H9 (cell line): ENCODE measurements around the gene DIAPH3. TPM values are rescaled to one million over a fixed set of nuclear protein-coding genes. Genes with fewer than 3 reads are reported as not detected.

Source experiments
- DNase-seq: peaks from one replicate; pipeline ENCODE4 v3.0.0-alpha.2; 2017
- H2AFZ ChIP-seq: one replicate; pipeline ENCODE4 v1.6.1; 2013; ENCODE audit warnings: mild to moderate bottlenecking, low read length, control low read depth, moderate library complexity
- H2AK5ac ChIP-seq: 2 replicates; pipeline ENCODE4 v1.6.1; 2013; ENCODE audit warnings: low read length, control low read depth, mixed read lengths; ENCODE audit not compliant: insufficient read length
- H2BK120ac ChIP-seq: one replicate; pipeline ENCODE4 v1.6.1; 2013; ENCODE audit warnings: low read depth, mild to moderate bottlenecking, low read length, control low read depth, inconsistent platforms; ENCODE audit not compliant: poor library complexity, severe bottlenecking
- H2BK12ac ChIP-seq: 2 replicates; pipeline ENCODE4 v1.6.1; 2013; ENCODE audit warnings: low read length, control low read depth, mixed read lengths, low read depth; ENCODE audit not compliant: insufficient read length
- H2BK15ac ChIP-seq: 2 replicates; pipeline ENCODE4 v1.6.1; 2013; ENCODE audit warnings: low read depth, low read length, control low read depth
- H2BK20ac ChIP-seq: one replicate; pipeline ENCODE4 v1.6.1; 2013; ENCODE audit warnings: low read depth, mild to moderate bottlenecking, low read length, control low read depth, inconsistent platforms; ENCODE audit not compliant: poor library complexity, severe bottlenecking
- H2BK5ac ChIP-seq: 2 replicates; pipeline ENCODE4 v1.6.1; 2013; ENCODE audit warnings: low read length, control low read depth, mixed read lengths; ENCODE audit not compliant: insufficient read length
- H3K14ac ChIP-seq: 2 replicates; pipeline ENCODE4 v1.6.1; 2013; ENCODE audit warnings: low read length, control low read depth; ENCODE audit not compliant: insufficient read depth
- H3K18ac ChIP-seq: 2 replicates; pipeline ENCODE4 v1.6.1; 2013; ENCODE audit warnings: low read depth, mild to moderate bottlenecking, mixed read lengths, low read length, control low read depth; ENCODE audit not compliant: insufficient read length
- H3K23ac ChIP-seq: 2 replicates; pipeline ENCODE4 v1.6.1; 2013; ENCODE audit warnings: low read length, control low read depth, mixed read lengths, low read depth; ENCODE audit not compliant: insufficient read length
- H3K23me2 ChIP-seq: 2 replicates; pipeline ENCODE4 v1.6.1; 2013; ENCODE audit warnings: low read depth, mild to moderate bottlenecking, mixed read lengths, low read length, control low read depth; ENCODE audit not compliant: insufficient read length, poor library complexity, severe bottlenecking
- H3K27ac ChIP-seq: 2 replicates; pipeline ENCODE4 v1.5.1; 2013; ENCODE audit warnings: low read length, control low read depth, mixed read lengths, low read depth; ENCODE audit not compliant: insufficient read length
- H3K27me3 ChIP-seq: 2 replicates; pipeline ENCODE4 v1.6.1; 2013; ENCODE audit warnings: low read length, control low read depth, inconsistent platforms; ENCODE audit not compliant: insufficient read depth
- H3K4ac ChIP-seq: 2 replicates; pipeline ENCODE4 v1.6.1; 2013; ENCODE audit warnings: low read depth, mild to moderate bottlenecking, control low read depth, inconsistent platforms, low read length, moderate library complexity
- H3K4me1 ChIP-seq: 2 replicates; pipeline ENCODE4 v1.6.1; 2013; ENCODE audit warnings: low read length, control low read depth, inconsistent platforms; ENCODE audit not compliant: insufficient read depth
- H3K4me2 ChIP-seq: 2 replicates; pipeline ENCODE4 v1.6.1; 2013; ENCODE audit warnings: low read length, control low read depth, mixed read lengths; ENCODE audit not compliant: insufficient read length, insufficient read depth
- H3K56ac ChIP-seq: 2 replicates; pipeline ENCODE4 v1.6.1; 2013; ENCODE audit warnings: low read depth, mild to moderate bottlenecking, mixed read lengths, low read length, control low read depth; ENCODE audit not compliant: insufficient read length
- H3K79me1 ChIP-seq: 2 replicates; pipeline ENCODE4 v1.6.1; 2013; ENCODE audit warnings: low read depth, mild to moderate bottlenecking, moderate library complexity, low read length, control low read depth, inconsistent platforms; ENCODE audit not compliant: insufficient read depth, poor library complexity, severe bottlenecking
- H3K79me2 ChIP-seq: 2 replicates; pipeline ENCODE4 v1.6.1; 2013; ENCODE audit warnings: low read length, control low read depth, inconsistent platforms; ENCODE audit not compliant: insufficient read depth
- H3K9ac ChIP-seq: 2 replicates; pipeline ENCODE4 v1.6.1; 2013; ENCODE audit warnings: low read length, control low read depth, mixed read lengths; ENCODE audit not compliant: insufficient read length; ENCODE audit errors: extremely low read depth
- H3K9me3 ChIP-seq: one replicate; pipeline ENCODE4 v1.6.1; 2013; ENCODE audit warnings: low read depth, low read length, inconsistent platforms; ENCODE audit not compliant: control insufficient read depth
- H3T11ph ChIP-seq: one replicate; pipeline ENCODE4 v1.6.1; 2013; ENCODE audit warnings: mild to moderate bottlenecking, low read length, control low read depth, inconsistent platforms
- H4K20me1 ChIP-seq: one replicate; pipeline ENCODE4 v1.6.1; 2013; ENCODE audit not compliant: control insufficient read depth, insufficient read length, insufficient read depth
- H4K5ac ChIP-seq: 2 replicates; pipeline ENCODE4 v1.6.1; 2013; ENCODE audit warnings: low read depth, mild to moderate bottlenecking, mixed read lengths, low read length, control low read depth; ENCODE audit not compliant: insufficient read length
- H4K8ac ChIP-seq: replicated peaks from 2 replicates; pipeline ENCODE4 v1.6.1; 2013; ENCODE audit warnings: low read length, control low read depth, mixed read lengths, low read depth; ENCODE audit not compliant: insufficient read length
- H4K91ac ChIP-seq: 2 replicates; pipeline ENCODE4 v1.6.1; 2013; ENCODE audit warnings: low read depth, mild to moderate bottlenecking, moderate library complexity, mixed read lengths, low read length, control low read depth; ENCODE audit not compliant: insufficient read length
- H3K27ac Mint-ChIP-seq, 3 experiments: 2 replicates in 2 of 3; 3 replicates in 1 of 3; pipeline ENCODE4 v1.8.0; 2020 to 2021; ENCODE audit warnings: mixed read lengths in 3 of 3, mild to moderate bottlenecking in 1 of 3, moderate library complexity in 1 of 3
- H3K27me3 Mint-ChIP-seq: 2 replicates; pipeline ENCODE4 v1.8.0; 2021; ENCODE audit warnings: low read depth, mild to moderate bottlenecking, moderate library complexity, mixed read lengths
- H3K36me3 Mint-ChIP-seq, 3 experiments: 2 replicates in 2 of 3; 3 replicates in 1 of 3; pipeline ENCODE4 v1.8.0; 2020 to 2021; ENCODE audit warnings: low read depth in 3 of 3, mixed read lengths in 3 of 3; ENCODE audit not compliant: insufficient read depth in 1 of 3
- H3K4me1 Mint-ChIP-seq, 2 experiments: 2 replicates each; pipeline ENCODE4 v1.8.0; 2020; ENCODE audit warnings: mixed read lengths in 2 of 2
- H3K4me3 Mint-ChIP-seq, 2 experiments: 2 replicates in 1 of 2; 3 replicates in 1 of 2; pipeline ENCODE4 v1.8.0; 2020 to 2021; ENCODE audit warnings: mild to moderate bottlenecking in 2 of 2, mixed read lengths in 2 of 2, moderate library complexity in 1 of 2
- H3K9me3 Mint-ChIP-seq, 2 experiments: 2 replicates in 1 of 2; 3 replicates in 1 of 2; pipeline ENCODE4 v1.8.0; 2020; ENCODE audit warnings: mild to moderate bottlenecking in 2 of 2, mixed read lengths in 2 of 2, moderate library complexity in 1 of 2
- CTCF ChIP-seq: fragments of 200-600 bp; sonication (generic); conservative IDR thresholded peaks from 3 replicates; pipeline ENCODE4 v1.8.0; 2021; ENCODE audit warnings: antibody characterized with exemption, mild to moderate bottlenecking
- WGBS: extraction: QIAGEN DNeasy Blood & Tissue Kit; methylation state at CpG from one replicate; pipeline ENCODE4 v1.1.7; 2013; ENCODE audit warnings: missing lambda C conversion rate, low lambda C conversion rate, mixed read lengths; ENCODE audit not compliant: insufficient read length; ENCODE audit errors: extremely low coverage; 5-methylcytosine and 5-hydroxymethylcytosine counted together
- total RNA-seq: library from RNA; stranded (reverse); gene quantifications from 2 replicates; pipeline ENCODE4 v1.2.1, GENCODE V29; 2021

The DIAPH3 gene
- total RNA-seq, 1 experiment from 2014 or later: 23.1 TPM

GRCh38 chr13:59715611-59716010 lies 448.1 kb downstream of the DIAPH3 start:
- no peak overlapping the region for H2BK12ac ChIP-seq
- no peak overlapping the region for H4K8ac ChIP-seq
- H2BK15ac ChIP-seq: no peak overlapping the region
- no peaks in the 10 kb centered on the region; the same call in 1 of the 2 replicates for H3K4me1 ChIP-seq
- WGBS: no CpG with 5 or more reads among the region's 1 CpG
- H3K9ac ChIP-seq: no peak overlapping the region
- H3K79me2 ChIP-seq: peaks cover 1% of the 10 kb centered on the region; the same call in 1 of the 2 replicates
- no peak overlapping the region for H3K4ac ChIP-seq
- no peaks in the 10 kb centered on the region for H3K36me3 Mint-ChIP-seq
- H4K20me1 ChIP-seq: no peaks in the 10 kb centered on the region
- H3K4me1 Mint-ChIP-seq: 0 out of 4 replicates have a peak, but pooled peaks cover 0 to 2% of the 10 kb centered on the region in 2 experiments
- H4K91ac ChIP-seq: no peak overlapping the region
- no peak overlapping the region for H3K23ac ChIP-seq
- no peaks in the 10 kb centered on the region for H3K27me3 ChIP-seq
- H3K79me1 ChIP-seq: no peaks in the 10 kb centered on the region
- H3K14ac ChIP-seq: no peak overlapping the region
- no peak for TF ChIP-seq CTCF
- H2AK5ac ChIP-seq: no peak overlapping the region
- H3K4me2 ChIP-seq: no peak overlapping the region
- H3K9me3 Mint-ChIP-seq: no peaks in the 10 kb centered on the region
- H3K18ac ChIP-seq: no peak overlapping the region
- no peak overlapping the region for H3T11ph ChIP-seq
- no peak overlapping the region for H2AFZ ChIP-seq
- H3K23me2 ChIP-seq: no peaks in the 10 kb centered on the region
- H4K5ac ChIP-seq: no peak overlapping the region
- no peak overlapping the region for H3K4me3 Mint-ChIP-seq
- H3K27me3 Mint-ChIP-seq: no peaks in the 10 kb centered on the region
- no peak for DNase-seq
- H3K9me3 ChIP-seq: no peaks in the 10 kb centered on the region
- no peak overlapping the region for H3K56ac ChIP-seq
- H2BK20ac ChIP-seq: no peak overlapping the region
- H2BK120ac ChIP-seq: no peak overlapping the region
- H2BK5ac ChIP-seq: no peak overlapping the region
- no peak overlapping the region for H3K27ac ChIP-seq
- H3K27ac Mint-ChIP-seq: no peak overlapping the region
